Kidney glomerular epithelial cell (primary cell): ENCODE results near the gene PBLD.
"Not testable (repeated sequence)": the region's sequence is repeated elsewhere in the genome, so short reads cannot be mapped to it uniquely, and the experiment has no call there.

Experiments
- DNase-seq: peaks from one replicate; lab custom pipeline; 2025; lab: John Stamatoyannopoulos, UW

Gene PBLD

DNA sequence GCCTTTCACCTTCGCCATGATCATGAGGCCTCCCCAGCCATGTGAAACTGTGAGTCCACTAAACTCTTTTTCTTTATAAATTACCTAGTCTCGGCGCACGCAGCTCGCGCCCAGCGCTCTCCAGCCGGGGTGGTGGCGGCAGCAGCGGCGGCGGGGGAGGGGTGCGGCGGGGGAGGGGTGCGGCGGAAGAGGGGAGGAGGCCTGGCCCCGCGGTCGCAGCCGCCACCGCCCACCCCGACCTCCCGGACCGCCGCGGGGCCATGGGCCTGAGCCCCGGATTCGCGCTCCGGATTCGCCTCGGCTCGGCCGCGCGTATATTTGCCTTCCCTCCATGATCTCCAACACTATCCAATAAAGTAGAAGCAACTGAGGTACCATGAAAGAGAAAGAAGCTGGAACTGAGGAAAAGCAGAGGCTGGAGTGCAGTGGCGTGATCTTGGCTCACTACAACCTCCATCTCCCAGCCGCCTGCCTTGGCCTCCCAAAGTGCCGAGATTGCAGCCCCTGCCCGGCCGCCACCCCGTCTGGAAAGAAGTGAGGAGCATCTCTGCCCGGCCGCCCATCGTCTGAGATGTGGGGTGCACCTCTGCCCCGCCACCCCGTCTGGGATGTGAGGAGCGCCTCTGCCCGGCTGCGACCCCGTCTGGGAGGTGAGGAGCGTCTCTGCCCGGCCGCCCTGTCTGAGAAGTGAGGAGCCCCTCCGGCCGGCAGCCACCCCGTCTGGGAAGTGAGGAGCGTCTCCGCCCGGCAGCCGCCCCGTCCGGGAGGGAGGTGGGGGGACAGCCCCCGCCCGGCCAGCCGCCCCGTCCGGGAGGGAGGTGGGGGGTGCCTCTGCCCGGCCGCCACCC is 53.6 kb downstream of the PBLD start:
- DNase-seq: not testable (repeated sequence)

DNA sequence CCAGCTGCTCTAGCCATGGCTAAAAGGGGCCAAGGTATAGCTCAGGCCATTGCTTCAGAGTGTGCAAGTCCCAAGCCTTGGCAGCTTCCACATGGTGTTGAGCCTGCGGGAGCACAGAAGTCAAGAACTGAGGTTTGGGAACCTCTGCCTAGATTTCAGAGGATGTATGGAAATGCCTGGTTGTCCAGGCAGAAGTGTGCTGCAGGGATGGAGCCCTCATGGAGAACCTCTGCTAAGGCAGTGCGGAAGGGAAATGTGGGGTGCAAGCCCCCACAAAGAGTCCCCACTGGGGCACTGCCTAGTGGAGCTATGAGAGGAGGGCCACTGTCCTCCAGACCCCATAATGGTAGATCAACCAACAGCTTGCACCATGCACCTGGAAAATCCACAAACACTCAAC is 54.9 kb downstream of the PBLD start:
- not testable (repeated sequence) for DNase-seq

DNA sequence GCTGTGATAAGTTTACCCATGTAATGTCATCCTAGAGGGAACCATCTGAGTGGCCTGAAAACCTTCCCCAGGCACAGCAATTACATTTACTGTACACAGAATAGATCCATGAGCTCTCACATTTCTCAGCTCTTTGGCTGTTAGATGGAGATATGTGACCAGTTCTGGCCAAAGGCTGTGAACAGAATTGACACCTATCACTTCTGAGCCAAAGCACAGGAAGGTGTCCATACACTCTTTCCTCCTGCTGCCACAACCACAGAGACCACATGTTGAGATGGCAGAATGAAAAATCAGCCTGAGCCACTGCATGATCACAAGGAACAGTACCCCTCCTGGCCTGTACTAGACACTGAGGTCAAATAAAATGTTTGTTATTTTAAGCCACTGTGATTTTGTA is 56.5 kb downstream of the PBLD start:
- DNase-seq: no peak

DNA sequence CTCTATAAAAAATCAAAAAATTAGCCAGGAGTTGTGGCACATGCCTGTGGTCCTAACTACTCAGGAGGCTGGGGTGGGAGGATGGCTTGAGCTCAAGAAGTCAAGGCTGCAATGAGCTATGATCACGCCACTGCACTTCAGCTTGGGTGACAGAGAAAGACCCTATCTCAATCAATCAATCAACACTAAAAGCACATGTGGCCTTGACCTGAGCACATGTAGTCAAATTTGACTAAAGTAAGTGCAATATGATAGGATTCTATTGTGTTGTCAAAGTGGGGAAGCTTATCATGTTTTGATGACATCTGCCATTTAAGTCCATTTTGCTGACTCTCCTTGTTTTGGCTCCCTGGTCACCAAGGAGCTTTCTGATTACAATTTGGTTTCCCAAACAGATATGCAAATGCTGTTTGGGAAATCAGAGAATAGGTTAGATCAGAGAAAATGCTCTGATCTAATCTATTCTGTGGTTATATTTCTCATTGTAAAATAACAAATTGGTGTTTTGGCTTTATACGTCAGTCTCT is 57.1 kb downstream of the PBLD start:
- DNase-seq: no peak

DNA sequence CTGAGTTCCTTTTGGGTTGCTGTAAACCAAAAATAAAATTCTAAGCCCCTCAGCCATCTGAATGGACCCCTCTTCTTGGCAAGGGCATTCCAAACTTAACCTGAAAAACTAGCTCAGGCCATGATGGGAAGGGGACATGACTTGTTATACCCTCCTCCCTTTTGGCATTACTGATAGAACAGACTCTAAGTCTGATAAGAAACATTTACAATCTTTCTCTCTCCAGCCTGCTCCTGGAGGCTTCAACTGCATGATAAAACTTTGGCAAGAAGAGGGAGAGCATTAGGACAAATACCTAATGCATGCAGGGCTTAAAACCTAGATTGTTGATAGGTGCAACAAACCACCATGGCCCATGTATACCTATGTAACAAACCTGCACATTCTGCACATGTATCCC is 59.9 kb downstream of the PBLD start:
- no peak for DNase-seq

DNA sequence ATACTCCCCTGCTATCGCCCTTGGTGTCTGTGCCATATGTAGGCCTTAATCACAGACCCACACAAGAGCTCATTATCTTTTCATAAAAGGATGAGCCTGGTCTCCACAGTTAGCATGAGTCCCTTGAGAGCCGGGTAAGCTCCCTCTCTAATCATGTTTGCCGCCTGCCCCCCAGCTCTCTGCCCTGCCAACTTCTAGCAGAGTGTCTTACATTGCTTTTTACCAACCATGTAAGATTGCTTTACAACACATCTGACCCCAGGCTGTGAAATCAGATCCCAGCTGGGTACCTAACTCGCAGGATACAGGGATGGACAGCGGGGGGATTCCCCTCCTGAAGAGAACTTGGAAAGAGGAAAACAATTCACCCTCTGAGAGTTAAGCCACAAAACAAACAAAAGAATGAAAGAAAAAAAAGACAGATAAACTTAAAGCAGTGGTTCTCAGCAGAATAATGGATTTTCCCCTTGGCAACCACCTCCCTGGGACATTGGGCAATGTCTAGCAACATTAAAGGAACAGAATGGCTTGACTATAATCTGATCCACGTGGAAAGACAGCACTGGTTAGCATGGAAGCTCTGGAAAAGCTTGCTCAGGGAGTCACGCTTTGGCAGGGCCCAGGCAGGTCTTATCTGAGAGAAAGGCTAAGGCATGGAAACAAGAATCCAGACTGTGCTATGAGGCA is 61.4 kb downstream of the PBLD start:
- DNase-seq: no peak

DNA sequence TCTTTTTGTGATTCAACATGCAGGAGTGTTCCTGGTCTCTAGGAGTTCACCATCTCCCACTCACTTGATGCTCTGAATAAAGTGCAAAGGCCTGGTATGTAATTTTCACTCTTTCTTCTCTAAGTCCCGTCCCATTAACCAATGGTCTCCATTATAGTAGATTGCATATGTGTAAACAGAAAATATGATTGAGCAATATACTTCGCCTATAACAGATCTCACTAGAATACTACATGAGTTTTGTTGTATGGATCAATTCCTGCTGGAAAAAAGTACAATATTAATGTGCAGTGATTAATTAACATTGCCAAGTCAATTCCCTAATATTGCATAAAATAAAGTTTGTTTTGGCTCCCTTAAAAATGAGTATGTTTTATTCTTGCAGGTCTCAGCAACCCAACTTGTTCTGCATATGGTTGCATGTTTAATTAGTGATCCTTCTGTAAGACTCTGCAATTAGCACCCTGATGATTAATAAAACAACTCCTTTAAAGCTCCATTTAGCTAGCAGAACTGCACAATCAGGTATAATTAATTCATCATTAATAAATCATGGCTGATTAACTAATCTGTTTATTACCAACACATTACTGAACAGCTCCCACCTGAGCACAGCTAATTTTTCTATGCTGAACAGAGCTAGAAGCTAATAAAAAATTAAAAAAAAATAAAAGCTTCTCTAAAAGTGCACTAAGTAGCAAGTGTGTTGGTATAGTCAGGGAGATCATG is 63.0 kb downstream of the PBLD start:
- DNase-seq: no peak

DNA sequence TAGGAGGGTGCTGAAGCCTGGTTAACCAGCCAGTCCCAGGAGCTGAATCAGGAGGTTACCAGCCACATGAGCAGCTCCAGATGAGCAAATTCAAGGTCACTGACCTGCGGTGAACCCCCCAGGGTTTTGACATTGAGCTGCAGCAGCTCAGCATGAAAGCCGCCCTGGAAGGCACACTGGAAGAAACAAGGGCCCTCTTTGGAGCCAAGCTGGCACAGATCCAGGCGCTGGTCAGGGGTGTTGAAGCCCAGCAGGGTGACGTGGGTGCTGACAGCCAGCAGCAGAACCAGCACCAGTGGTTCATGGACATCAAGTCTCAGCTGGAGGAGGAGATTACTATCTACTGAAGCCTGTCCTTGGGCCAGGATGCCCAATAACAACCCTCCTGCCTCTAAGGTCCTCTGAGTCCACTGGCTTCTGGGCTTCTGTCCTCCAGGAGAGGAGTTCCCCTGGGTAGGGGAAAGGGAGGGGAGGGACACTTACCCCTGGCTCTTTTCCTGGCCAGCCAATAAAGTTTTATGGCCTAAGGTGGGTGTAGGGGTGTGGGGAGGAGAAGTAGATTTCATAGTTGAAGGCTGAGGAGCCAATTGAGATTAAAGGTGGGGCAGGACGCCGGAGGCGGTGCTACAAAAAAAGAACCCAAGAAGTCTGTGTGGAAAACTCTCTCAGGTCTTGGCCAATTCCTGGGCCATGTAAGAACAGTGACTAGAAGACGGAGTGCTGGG is 71.4 kb downstream of the PBLD start:
- no peak for DNase-seq

DNA sequence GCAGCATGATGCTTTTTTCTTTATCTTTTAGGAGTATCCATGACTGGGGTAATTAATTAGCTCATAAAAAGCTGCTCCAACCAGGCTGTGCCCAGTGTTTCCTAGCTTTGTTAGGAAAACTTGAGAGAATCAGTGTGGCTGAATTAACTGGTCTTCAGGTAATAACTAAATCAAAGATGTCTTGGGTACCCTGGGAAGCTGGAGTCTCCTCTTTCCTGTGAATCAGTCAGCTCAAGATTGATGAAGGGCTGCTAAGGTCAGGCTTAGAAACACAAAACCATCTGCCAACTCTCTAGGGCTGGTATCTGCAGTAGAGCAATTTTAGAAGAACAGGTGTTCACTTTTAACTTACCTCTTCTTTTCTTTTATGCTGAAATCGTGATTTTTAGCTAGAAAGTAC is 79.4 kb downstream of the PBLD start:
- no peak for DNase-seq

DNA sequence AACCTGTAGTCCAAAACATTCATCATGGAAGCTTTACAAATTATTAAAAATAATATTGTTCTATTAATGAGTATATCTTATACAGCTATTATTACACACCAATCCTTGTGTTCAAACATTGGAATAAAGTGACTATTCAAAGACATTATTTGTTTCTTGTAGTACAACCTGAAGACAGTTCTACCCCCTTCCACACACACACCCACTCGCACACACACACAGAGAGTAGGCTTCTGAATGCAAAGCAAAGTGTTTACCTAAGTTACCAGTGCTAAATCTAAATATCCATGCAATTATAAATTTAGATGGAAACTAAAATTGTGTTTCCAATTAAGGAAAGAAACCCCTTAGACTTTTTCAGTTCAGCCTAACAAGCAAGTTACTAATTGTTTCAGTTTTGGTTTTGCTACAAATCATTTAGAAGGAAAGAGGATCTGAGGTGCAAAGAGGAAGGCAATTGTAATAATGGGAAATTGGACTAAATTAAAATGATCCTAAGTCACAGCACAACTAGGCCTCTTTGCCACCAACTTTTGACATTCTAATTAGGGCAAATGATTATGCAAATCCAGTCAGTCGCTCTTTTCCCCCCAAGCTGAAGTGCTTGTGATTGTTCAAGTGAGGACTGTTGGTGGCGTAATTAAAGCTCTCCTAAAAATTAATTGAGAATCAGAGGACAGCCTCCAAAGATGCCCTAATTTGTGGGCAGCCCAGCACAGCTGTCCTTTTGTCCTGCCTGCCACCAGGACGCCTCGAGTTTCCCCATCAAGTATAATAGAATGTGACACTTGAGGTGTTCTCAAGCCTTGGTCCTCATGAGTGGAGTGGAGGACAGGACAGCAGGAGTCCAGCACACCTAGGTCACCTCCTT is 80.9 kb downstream of the PBLD start:
- no peak for DNase-seq

DNA sequence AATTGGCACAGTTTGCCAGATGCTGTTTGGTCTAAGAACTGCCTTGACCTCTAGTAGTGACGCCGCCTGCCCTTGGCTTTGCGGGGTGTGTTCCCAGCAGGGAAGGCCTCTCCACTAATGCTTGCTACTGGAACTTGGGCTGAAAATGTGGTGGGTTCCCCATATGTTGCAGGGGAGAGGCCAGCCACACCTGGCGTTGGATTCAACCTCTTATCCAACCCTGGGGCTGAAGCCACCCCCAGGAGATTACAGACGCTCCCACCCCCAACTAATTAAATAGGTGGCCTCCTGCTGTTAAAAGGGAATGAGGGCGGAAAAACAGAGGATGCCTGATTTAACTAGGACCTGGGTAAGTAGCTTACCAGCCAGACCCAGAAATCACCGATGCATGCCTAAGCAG is 81.6 kb downstream of the PBLD start:
- DNase-seq: no peak

DNA sequence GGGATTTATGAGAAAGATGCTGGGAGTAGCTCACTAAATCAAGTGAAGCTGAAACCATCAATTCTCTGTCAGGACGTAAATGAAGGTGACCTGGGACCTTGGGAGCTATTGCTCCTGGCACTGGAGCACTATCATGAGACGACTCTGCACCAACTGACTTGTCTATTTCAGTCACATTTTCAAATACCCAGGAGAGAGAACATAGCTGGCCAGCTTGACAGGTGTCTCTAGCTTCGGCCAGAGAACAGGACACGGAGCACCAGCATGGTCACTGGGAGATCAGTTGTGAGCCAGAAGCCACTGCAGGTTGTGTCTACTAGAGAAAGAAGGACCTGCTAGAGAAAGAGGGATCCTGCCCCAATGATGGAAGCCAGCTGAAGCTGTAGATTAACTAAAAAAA is 83.4 kb downstream of the PBLD start:
- DNase-seq: no peak

DNA sequence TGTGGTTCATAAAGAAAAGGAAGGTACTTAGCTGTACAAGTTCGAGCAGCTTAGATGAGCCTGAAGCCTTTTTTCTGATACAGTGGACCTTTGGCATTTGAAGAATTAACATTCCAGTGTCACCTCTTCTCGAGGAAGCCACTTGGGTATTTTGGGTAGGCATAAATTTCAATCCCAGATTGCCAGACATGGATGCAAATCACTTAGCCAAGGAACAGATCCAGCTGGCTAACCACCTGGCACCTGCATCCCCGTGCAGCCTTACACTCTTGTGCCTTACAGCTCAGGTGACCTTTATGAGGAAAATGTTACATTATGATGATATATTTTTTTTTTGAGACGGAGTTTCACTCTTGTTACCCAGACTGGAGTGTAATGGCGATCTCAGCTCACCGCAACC is 84.8 kb downstream of the PBLD start:
- no peak for DNase-seq

DNA sequence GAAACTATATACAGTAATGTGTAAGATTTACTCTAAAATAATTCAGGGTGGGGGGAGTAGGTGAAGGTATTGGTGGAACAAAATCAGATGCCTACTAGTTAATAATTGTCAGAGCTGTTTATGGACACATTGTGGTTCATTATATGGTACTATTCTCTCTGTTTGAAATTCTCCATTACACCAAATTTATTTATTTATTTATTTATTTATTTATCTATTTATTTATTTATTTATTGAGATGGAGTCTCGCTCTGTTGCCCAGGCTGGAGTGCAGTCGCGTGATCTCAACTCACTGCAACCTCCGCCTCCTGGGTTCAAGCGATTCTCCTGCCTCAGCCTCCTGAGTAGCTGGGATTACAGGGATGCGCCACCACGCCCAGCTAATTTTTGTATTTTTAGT is 86.3 kb downstream of the PBLD start:
- not testable (repeated sequence) for DNase-seq

DNA sequence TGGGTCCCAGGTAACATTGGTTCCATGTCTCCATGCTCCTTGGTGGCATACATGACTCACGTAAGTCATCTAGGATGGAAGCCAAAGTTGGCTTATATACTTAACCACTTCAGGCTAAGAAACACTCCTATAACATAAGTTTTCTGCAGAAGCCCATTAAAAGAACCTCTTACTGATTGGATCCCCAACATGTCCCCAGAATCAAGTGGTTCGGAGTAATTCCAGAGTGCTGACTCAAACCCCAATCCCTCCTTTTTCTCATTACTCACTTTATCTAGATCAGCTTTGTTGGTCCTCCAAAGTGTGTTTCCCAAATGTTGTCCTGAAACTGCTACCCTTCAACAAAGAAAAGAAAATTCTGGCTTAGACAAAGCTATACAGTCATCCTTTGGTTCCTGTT is 90.7 kb downstream of the PBLD start:
- no peak for DNase-seq

DNA sequence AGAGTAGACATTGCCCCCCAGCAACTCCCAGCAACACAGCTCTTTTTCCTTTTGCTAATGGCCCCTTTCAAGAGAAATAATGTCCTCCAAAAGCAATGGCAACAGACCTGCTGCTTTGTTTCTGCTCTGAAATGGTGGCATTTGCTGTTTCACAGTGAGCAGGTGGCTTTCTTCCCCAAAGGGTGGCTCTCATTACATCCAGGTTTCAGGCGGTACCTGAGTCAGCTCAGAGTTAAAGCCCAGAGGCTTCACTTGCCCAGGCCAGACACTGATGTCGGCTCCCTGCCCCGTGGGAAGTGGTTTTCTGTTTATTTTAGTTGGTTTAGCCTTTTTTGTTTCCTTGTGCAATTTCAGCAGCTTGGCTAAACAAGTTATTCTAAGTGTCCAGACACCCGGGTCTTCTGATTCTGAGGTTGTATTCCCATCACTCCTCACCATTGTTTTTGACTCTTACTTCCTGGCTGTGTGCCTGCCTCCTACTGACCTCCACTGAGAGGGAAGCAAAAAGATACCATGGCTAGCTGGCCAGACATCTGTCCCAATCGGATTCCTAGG is 93.1 kb downstream of the PBLD start:
- DNase-seq: no peak

DNA sequence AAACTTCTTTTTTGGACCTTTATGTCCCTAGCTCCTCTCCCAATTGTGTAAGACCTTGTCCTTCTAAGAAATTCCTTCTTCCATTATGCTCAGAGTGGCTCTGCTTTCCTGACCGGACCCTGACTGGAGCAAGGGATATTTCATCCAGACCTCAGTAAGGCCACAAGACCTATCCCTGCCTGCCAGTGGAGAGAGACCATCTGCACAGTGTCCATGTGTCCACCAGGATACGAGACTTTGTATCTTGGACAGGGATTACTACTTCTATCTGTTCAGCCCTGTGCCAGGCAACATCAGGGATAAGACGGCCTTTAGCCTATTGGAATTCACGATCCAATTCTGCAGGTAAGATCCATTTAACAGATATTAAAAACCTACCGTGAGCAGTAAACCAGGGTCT is 93.7 kb downstream of the PBLD start:
- DNase-seq: no peak

DNA sequence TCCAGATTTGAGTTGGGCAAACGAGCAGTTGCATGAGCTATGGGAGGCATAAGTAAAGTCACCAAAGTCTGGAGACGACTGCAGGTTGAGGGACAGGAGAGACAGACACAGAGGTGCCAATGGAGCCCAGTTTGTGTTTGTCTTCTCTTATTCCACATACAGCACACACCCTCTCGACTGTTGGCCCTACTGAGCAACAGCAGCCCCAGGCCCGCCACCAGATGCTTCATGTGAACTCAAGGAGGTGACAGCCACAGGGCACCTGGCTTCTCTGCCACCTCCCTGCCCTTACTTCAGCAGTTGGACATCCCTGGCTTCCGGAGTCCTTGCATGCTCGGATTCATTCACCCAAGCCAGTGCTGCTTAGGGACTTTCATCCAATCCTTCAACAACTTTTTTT is 94.4 kb downstream of the PBLD start:
- DNase-seq: no peak

DNA sequence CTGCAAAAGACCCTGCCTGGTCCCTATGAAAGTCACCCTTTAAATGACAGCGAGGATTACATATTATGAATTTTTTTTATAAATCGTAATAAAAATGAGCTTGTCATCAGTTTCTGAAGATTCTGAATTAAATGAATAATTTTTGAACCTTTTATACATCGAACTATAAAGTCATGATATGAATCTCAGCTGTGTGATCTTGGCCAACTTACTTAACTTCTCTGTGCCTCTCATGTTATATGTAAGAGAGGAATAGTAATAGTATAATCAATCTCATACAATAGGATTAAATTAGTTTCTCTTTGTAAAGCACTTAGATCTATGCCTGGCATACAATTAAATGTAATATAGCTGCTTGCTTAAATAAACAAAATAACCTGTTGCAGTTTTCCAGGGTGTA is 95.6 kb downstream of the PBLD start:
- no peak for DNase-seq

DNA sequence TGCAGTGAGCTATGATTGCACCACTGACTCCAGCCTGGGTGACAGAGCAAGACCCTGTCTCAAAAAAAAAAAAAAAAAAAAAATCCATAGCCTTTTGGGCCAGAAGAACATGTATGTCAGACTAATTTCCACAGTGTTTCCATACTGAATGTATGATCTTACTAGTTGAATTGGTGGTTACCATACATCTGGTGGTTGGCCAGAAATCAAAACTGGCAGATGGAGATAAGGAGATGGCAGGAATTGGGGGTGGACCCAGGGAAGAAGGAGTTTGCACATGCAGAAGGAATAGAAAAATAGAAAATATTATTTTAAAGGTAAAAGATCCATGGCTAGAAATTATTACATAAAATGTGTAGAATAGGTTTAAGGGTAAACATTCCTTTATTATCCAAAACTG is 97.1 kb downstream of the PBLD start:
- DNase-seq: no peak

DNA sequence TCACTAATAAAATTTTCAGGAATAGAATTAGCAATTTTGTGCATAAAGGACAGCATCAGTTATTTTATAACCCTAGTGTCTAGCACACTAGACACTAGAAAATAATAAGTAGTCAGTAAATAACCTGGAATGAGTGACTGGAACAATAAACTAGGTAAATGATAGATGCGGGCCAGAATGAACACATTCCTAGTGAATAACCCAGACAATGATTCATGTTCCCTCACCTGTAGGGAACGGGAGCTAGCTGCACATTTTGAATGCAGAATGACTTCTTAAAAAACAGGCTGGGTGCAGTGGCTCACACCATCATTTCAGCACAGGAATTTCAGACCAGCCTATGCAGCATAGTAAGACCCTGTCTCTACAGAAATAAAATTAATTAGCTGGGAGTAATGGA is 97.6 kb downstream of the PBLD start:
- no peak for DNase-seq
